Epithelial cell of proximal tubule (primary cell): Measurements from ENCODE around the gene DENND1A. TPM values are rescaled to one million over a fixed set of nuclear protein-coding genes. Genes with fewer than 3 reads are reported as not detected.
"Not testable (repeated sequence)": the region's sequence is repeated elsewhere in the genome, so short reads cannot be mapped to it uniquely, and the experiment has no call there.

Experiments used
- DNase-seq: peaks from one replicate; pipeline ENCODE4 v3.0.0-alpha.2; 2011; ENCODE audit warnings: low read depth
- H3K4me3 ChIP-seq: 2 replicates; pipeline ENCODE4 v1.5.1; 2011; ENCODE audit warnings: low read depth, mild to moderate bottlenecking, low read length
- CTCF ChIP-seq: conservative IDR thresholded peaks from 2 replicates; pipeline ENCODE4 v1.5.1; 2012; ENCODE audit warnings: low read depth, mild to moderate bottlenecking, low read length
- total RNA-seq: library from RNA; depleted of rRNA; stranded (reverse); fragments of >200 nt; gene quantifications from 2 replicates; pipeline ENCODE4 v1.2.3, GENCODE V29; 2015

Gene DENND1A
- total RNA-seq, 1 donor from 2014 or later = 26.6 TPM

GRCh38 chr9:123893831-123894460 lies 36.0 kb downstream of the DENND1A start:
- TF ChIP-seq CTCF = no peak
- no peak for DNase-seq
- H3K4me3 ChIP-seq = no peak overlapping the region

GRCh38 chr9:123893115-123893514 lies 36.8 kb downstream of the DENND1A start:
- TF ChIP-seq CTCF = no peak
- DNase-seq = no peak
- H3K4me3 ChIP-seq = no peak overlapping the region

- DNase-seq = no peak
- no peak overlapping the region for H3K4me3 ChIP-seq
- TF ChIP-seq CTCF = no peak
These were observed 42.1 kb downstream of the DENND1A start for GRCh38 chr9:123887837-123888236.

- not testable (repeated sequence) for H3K4me3 ChIP-seq, DNase-seq
These were observed 44.1 kb downstream of the DENND1A start for GRCh38 chr9:123885834-123886233.

- DNase-seq = no peak
- no peak overlapping the region for H3K4me3 ChIP-seq
- no peak for TF ChIP-seq CTCF
These were observed 46.3 kb downstream of the DENND1A start for GRCh38 chr9:123883634-123884033.

GRCh38 chr9:123881604-123882003 lies 48.3 kb downstream of the DENND1A start:
- DNase-seq = no peak
- H3K4me3 ChIP-seq = no peak overlapping the region
- TF ChIP-seq CTCF = no peak

- no peak overlapping the region for H3K4me3 ChIP-seq
- DNase-seq = no peak
- no peak for TF ChIP-seq CTCF
These were observed 49.5 kb downstream of the DENND1A start for GRCh38 chr9:123880420-123880819.

GRCh38 chr9:123876750-123877149 lies 53.2 kb downstream of the DENND1A start:
- H3K4me3 ChIP-seq = no peak overlapping the region
- no peak for TF ChIP-seq CTCF

More at GRCh38 chr9:123876750-123877149, 53.2 kb downstream of the DENND1A start:
- DNase-seq = no peak
